Measurements from ENCODE around the gene EPS15. TPM values are rescaled to one million over a fixed set of nuclear protein-coding genes. Genes with fewer than 3 reads are reported as not detected.
"Not testable (repeated sequence)": the region's sequence is repeated elsewhere in the genome, so short reads cannot be mapped to it uniquely, and the experiment has no call there.

The EPS15 gene
- total RNA-seq, 1 donor from 2014 or later: 40.5 TPM

DNA sequence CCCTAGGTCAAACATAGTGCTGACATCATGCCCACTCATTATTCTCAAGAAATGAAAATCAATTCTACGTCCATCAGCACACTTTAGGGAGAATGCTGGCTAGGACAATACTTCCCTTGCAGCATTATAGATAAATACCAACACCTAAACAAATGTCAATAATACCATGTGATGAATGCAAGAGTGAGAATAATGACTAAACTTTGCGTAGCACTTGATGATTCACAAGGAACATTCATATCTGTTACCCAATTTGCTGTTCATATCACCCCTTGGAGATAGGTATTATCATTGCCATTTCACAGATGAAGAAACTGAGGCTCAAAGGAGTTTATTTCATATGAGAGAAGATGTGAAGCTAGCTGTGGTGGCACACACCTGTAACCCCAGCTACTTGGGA, 24.8 kb upstream of the EPS15 start:
- DNase-seq (ENCODE audit: low read depth, low spot score): no peak

DNA sequence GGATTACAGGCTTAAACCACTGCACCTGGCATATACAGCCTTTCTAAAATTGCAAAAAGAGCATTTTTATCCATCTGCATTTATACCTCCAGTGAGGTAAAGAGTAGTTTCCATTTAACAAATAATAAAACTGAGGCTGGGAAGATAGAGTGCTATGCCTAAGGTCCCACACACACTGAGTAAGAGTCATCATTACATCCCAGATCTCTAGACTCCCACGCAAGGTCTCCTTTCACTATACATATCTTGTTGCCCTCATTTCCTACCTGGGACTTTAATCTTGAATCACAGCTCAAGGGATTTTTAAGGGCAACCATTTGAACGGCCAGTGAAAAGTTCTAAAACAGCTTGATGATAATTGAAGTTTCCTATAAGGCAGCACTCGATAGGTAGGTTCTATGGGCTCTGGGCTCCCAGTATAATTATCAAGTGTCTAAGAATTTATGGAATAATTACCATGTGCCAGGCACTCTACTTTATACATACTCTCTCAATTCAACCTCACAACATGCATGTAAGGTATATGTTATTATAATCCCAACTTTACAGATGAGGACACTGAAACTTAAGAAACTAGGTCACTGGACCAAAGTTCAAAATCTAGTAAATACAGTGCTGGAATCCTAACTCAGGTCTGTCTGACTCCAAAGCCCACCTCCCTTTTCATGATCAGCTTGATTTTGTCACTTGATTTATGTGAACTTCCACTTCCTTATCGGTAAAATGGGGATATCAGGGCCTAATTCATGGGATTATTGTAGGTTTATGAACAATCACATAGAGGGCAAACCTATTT, 23.3 kb upstream of the EPS15 start:
- DNase-seq (ENCODE audit: low read depth, low spot score): no peak

GRCh38 chr1:51541313-51542050, 22.4 kb upstream of the EPS15 start:
- DNase-seq (ENCODE audit: low read depth, low spot score): no peak

- DNase-seq (ENCODE audit: low read depth, low spot score): no peak
Measured at GRCh38 chr1:51537568-51537967, 18.5 kb upstream of the EPS15 start.

GRCh38 chr1:51535006-51535592, 16.0 kb upstream of the EPS15 start:
- no peak for DNase-seq (ENCODE audit: low read depth, low spot score)

GRCh38 chr1:51534447-51534846, 15.4 kb upstream of the EPS15 start:
- no peak for DNase-seq (ENCODE audit: low read depth, low spot score)

- no peak for DNase-seq (ENCODE audit: low read depth, low spot score)
Measured at GRCh38 chr1:51532853-51533252, 13.8 kb upstream of the EPS15 start.

DNA sequence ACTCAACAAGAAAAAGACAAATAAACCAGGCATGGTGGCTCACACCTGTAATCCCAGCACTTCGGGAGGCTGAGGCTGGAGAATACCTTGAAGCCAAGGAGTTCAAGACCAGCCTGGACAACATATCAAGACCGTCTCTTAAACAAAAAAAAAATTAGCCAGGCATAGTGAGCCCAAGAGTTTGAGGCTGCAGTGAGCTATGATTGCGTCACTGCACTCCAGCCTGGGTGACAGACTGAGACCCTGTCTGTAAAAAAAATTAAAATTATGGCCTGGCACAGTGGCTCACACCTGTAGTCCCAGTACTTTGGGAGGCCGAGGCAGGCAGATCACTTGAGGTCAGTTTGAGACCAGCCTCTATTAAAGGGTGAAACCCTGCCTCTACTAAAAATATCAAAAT, 11.4 kb upstream of the EPS15 start:
- not testable (repeated sequence) for DNase-seq (ENCODE audit: low read depth, low spot score)

- DNase-seq (ENCODE audit: low read depth, low spot score): no peak
Measured at GRCh38 chr1:51527144-51527543, 8.1 kb upstream of the EPS15 start.

- no peak for DNase-seq (ENCODE audit: low read depth, low spot score)
Measured at GRCh38 chr1:51526248-51526647, 7.2 kb upstream of the EPS15 start.

GRCh38 chr1:51525295-51525694, 6.2 kb upstream of the EPS15 start:
- no peak for DNase-seq (ENCODE audit: low read depth, low spot score)

- DNase-seq (ENCODE audit: low read depth, low spot score): no peak
Measured at GRCh38 chr1:51524817-51525216, 5.8 kb upstream of the EPS15 start.

GRCh38 chr1:51523931-51524330, 4.9 kb upstream of the EPS15 start:
- DNase-seq (ENCODE audit: low read depth, low spot score): no peak

DNA sequence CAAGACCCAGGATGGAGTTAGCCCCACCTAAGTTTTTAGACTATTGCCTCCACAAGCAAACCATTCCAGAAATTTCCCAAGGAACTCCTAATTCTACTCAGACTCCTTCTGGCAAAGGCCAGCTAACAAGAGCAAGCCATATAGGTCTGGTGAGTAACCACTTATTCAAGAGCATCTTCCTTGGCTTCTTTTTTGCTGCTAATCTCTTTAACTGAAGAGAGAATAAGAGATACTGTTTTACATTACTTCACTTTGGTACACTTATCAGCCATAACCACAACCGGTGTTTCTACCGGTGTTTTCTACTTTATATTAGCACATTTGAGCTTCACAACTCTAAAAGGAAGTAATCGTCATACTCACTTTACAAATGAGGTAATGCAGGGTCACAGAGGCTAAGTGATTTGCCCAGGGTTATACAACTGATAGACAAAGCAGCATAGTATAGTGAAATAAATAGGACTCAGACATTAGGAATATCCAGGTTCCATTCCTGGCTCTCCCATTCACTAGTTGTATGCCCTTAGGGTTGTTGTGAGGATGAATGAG, 1.7 kb upstream of the EPS15 start:
- no peak for DNase-seq (ENCODE audit: low read depth, low spot score)

GRCh38 chr1:51519865-51520699, 1.0 kb upstream of the EPS15 start:
- no peak for DNase-seq (ENCODE audit: low read depth, low spot score)

- no peak for DNase-seq (ENCODE audit: low read depth, low spot score)
Measured at GRCh38 chr1:51518586-51519047, 449 bp downstream of the EPS15 start.

- no peak for DNase-seq (ENCODE audit: low read depth, low spot score)
Measured at GRCh38 chr1:51518033-51518585, 957 bp downstream of the EPS15 start.

DNA sequence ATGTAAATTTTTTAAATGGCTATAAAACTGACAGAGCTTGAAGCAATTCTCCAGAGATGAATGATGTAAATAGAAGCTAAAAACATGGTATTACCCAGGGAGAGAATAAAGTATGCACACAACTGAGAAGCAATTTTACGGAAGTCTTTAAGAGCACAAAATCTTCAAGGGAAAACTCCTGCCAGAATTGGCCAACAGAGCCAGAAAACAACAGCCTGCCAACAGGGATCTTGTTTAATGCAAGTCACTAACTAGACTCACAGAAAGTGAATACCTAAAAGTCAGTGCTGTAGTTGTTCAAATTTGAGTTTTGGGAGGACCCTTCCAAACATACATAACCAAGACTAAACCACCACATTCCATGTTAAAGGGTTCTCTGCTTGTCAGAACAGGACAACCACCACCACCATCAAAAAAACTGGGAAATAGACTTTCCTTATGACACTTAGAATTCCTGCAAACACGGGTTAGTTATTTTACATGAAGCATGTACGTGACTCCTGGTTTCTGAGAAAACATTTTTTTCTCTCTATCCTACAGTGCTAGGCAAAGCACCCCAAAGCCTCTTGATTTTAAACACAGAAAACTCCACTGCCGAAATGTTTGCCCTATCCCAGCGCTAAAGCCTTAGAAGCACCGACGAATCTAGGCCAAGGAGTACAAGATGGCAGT, 1.6 kb downstream of the EPS15 start:
- DNase-seq (ENCODE audit: low read depth, low spot score): no peak

- no peak for DNase-seq (ENCODE audit: low read depth, low spot score)
Measured at GRCh38 chr1:51516649-51517158, 2.4 kb downstream of the EPS15 start.

Measured in pulmonary artery endothelial cell (primary cell).